GM23248 (cell line): ENCODE measurements around the gene ORAI2. TPM values are rescaled to one million over a fixed set of nuclear protein-coding genes. Genes with fewer than 3 reads are reported as not detected.
A peak's percentile ranks its signal among the peaks of the same experiment; 100 is the strongest.

Experiments used
- DNase-seq: peaks from one replicate; pipeline ENCODE4 v3.0.0-alpha.2; 2015
- H2AFZ ChIP-seq: fragments of 200-600 bp; sonication (generic); 2 replicates; pipeline ENCODE4 v1.6.1; 2016; ENCODE audit warnings: antibody characterized with exemption
- H3F3A ChIP-seq: fragments of 200-600 bp; sonication (generic); 2 replicates; pipeline ENCODE4 v1.6.1; 2016; ENCODE audit warnings: mild to moderate bottlenecking, antibody characterized with exemption, mixed run types; ENCODE audit not compliant: insufficient read depth
- H3K27ac ChIP-seq: fragments of 200-600 bp; sonication (generic); 2 replicates; pipeline ENCODE4 v1.5.1; 2016; ENCODE audit warnings: mild to moderate bottlenecking
- H3K27me3 ChIP-seq: fragments of 200-600 bp; sonication (generic); replicated peaks from 2 replicates; pipeline ENCODE4 v1.6.1; 2016; ENCODE audit warnings: mild to moderate bottlenecking; ENCODE audit not compliant: insufficient read depth
- H3K36me3 ChIP-seq: fragments of 200-600 bp; sonication (generic); 2 replicates; pipeline ENCODE4 v1.6.1; 2016; ENCODE audit warnings: low read depth, mild to moderate bottlenecking
- H3K4me1 ChIP-seq: fragments of 200-600 bp; sonication (generic); 2 replicates; pipeline ENCODE4 v1.6.1; 2016; ENCODE audit warnings: mild to moderate bottlenecking; ENCODE audit not compliant: insufficient read depth
- H3K4me2 ChIP-seq: fragments of 200-600 bp; sonication (generic); one replicate; pipeline ENCODE4 v1.6.1; 2016; ENCODE audit warnings: mild to moderate bottlenecking; ENCODE audit not compliant: unreplicated experiment
- H3K4me3 ChIP-seq: fragments of 200-600 bp; sonication (generic); 2 replicates; pipeline ENCODE4 v1.5.1; 2016; ENCODE audit warnings: mild to moderate bottlenecking
- H3K79me2 ChIP-seq: fragments of 200-600 bp; sonication (generic); 2 replicates; pipeline ENCODE4 v1.6.1; 2016; ENCODE audit warnings: mild to moderate bottlenecking; ENCODE audit not compliant: insufficient read depth
- H3K9ac ChIP-seq: fragments of 200-600 bp; sonication (generic); 2 replicates; pipeline ENCODE4 v1.6.1; 2016; ENCODE audit warnings: mild to moderate bottlenecking
- H3K9me2 ChIP-seq: fragments of 200-600 bp; sonication (generic); 2 replicates; pipeline ENCODE4 v1.6.1; 2016; ENCODE audit warnings: mixed run types, mild to moderate bottlenecking, moderate library complexity; ENCODE audit not compliant: insufficient read depth
- H3K9me3 ChIP-seq: fragments of 200-600 bp; sonication (generic); one replicate; pipeline ENCODE4 v1.6.1; 2017; ENCODE audit warnings: low read depth
- H4K20me1 ChIP-seq: fragments of 200-600 bp; sonication (generic); 2 replicates; pipeline ENCODE4 v1.6.0; 2016; ENCODE audit not compliant: insufficient read depth
- EZH2 ChIP-seq: fragments of 200-600 bp; sonication (generic); IDR thresholded peaks from 2 replicates; pipeline ENCODE4 v1.6.1; 2018; ENCODE audit warnings: antibody characterized with exemption, mild to moderate bottlenecking; ENCODE audit not compliant: insufficient read depth, poor library complexity, severe bottlenecking
- EZH2phosphoT487 ChIP-seq: fragments of 200-600 bp; sonication (generic); IDR thresholded peaks from 2 replicates; pipeline ENCODE4 v1.6.1; 2018; ENCODE audit warnings: antibody characterized with exemption, moderate library complexity, mild to moderate bottlenecking, low read depth; ENCODE audit not compliant: insufficient read depth
- WGBS, 2 experiments: methylation state at CpG; one replicate each; pipeline ENCODE4 v1.1.6; 2015 to 2017; ENCODE audit warnings: low lambda C conversion rate in 2 of 2, low coverage in 1 of 2; ENCODE audit errors: missing lambda C conversion rate in 2 of 2; 5-methylcytosine and 5-hydroxymethylcytosine counted together
- in situ Hi-C: fragments of 300-500 bp; cut with MboI; formaldehyde crosslinking; loops from 2 replicates; pipeline ENCODE4 v1.15.0; 2020
- polyA plus RNA-seq: library from polyadenylated mRNA; unstranded; fragments of >200 nt; fragmentation: Nextera tagmentation; extraction: Ambion mirVana; gene quantifications from 2 replicates; pipeline ENCODE4 v1.2.1, GENCODE V29; 2016
- total RNA-seq: library from RNA; depleted of rRNA; stranded (reverse); fragments of >200 nt; shearing (Covaris generic); gene quantifications from 2 replicates; pipeline ENCODE4 v1.2.3, GENCODE V29; 2014

ORAI2 gene
- total and polyA plus RNA-seq, 2 experiments from 2014 or later = 30.3 to 42.2 TPM

- TF ChIP-seq EZH2 = no peak
- TF ChIP-seq EZH2phosphoT487 = no peak
- H3K36me3 ChIP-seq = no peaks in the 10 kb centered on the region
- H3K79me2 ChIP-seq = peaks cover 10% of the 10 kb centered on the region
- H3K9me2 ChIP-seq = no peaks in the 10 kb centered on the region
- H3K27ac ChIP-seq = no peak overlapping the region
- H3F3A ChIP-seq = peaks cover 7% of the 10 kb centered on the region; the same call in 1 of the 2 replicates
- no peak overlapping the region for H3K4me3 ChIP-seq
- H3K4me2 ChIP-seq = no peak overlapping the region
- no peaks in the 10 kb centered on the region for H4K20me1 ChIP-seq
- 94 to 100% methylated on average over 1 of the region's 1 CpG for WGBS, 2 experiments
- no peak overlapping the region for H2AFZ ChIP-seq
- in situ Hi-C loops = loop anchor here (10.0 kb wide), 1 partner anchor 108 kb away; the partner anchor contains the start of gene SH2B2
- H3K9ac ChIP-seq = no peak overlapping the region
- no peaks in the 10 kb centered on the region for H3K9me3 ChIP-seq
- no peaks in the 10 kb centered on the region for H3K27me3 ChIP-seq
- DNase-seq = no peak
- H3K4me1 ChIP-seq = peaks cover 4% of the 10 kb centered on the region; the same call in 1 of the 2 replicates
These were observed 41.0 kb upstream of the ORAI2 start for GRCh38 chr7:102392330-102392729.

- TF ChIP-seq EZH2phosphoT487 (no peak), EZH2 (no peak)
- Histone ChIP-seq H3K27ac (no peak overlapping the region), H2AFZ (no peak overlapping the region), H4K20me1 (no peaks in the 10 kb centered on the region), H3K4me1 (peaks cover 5% of the 10 kb centered on the region; the same call in 1 of the 2 replicates), H3K4me3 (no peak overlapping the region), H3K9me2 (no peaks in the 10 kb centered on the region), H3F3A (peaks cover 7% of the 10 kb centered on the region; the same call in 1 of the 2 replicates), H3K9me3 (no peaks in the 10 kb centered on the region), H3K9ac (no peak overlapping the region), H3K36me3 (no peaks in the 10 kb centered on the region), H3K79me2 (peaks cover 21% of the 10 kb centered on the region), H3K27me3 (no peaks in the 10 kb centered on the region), H3K4me2 (no peak overlapping the region)
- in situ Hi-C loops = loop anchor here (10.0 kb wide), 1 partner anchor 109 kb away; the partner anchor contains the start of gene SH2B2
- DNase-seq = no peak
- WGBS, 2 experiments = 94 to 96% methylated on average over 8 to 9 of the region's 9 CpGs
These were observed 39.9 kb upstream of the ORAI2 start for GRCh38 chr7:102393467-102393866.

- peaks cover 7% of the 10 kb centered on the region; the same call in 1 of the 2 replicates for H3F3A ChIP-seq
- no peak for TF ChIP-seq EZH2
- no peak for TF ChIP-seq EZH2phosphoT487
- WGBS, 2 experiments = 7 to 14% methylated on average over 9 of the region's 9 CpGs
- H3K4me1 ChIP-seq = peaks cover 5% of the 10 kb centered on the region; the same call in 1 of the 2 replicates
- H2AFZ ChIP-seq = peak overlapping the region; percentile 91
- DNase-seq = peak; percentile 63
- H3K9ac ChIP-seq = peak overlapping the region; percentile 90
- H3K79me2 ChIP-seq = peaks cover 31% of the 10 kb centered on the region
- H3K4me3 ChIP-seq = peak overlapping the region; percentile 82
- H4K20me1 ChIP-seq = no peaks in the 10 kb centered on the region
- H3K27ac ChIP-seq = peak overlapping the region; percentile 87
- H3K9me3 ChIP-seq = no peaks in the 10 kb centered on the region
- H3K27me3 ChIP-seq = no peaks in the 10 kb centered on the region
- in situ Hi-C loops = loop anchor here (10.0 kb wide), 1 partner anchor 111 kb away; the partner anchor contains the start of gene SH2B2
- peak overlapping the region; percentile 92 for H3K4me2 ChIP-seq
- no peaks in the 10 kb centered on the region for H3K9me2 ChIP-seq
- H3K36me3 ChIP-seq = peaks cover 4% of the 10 kb centered on the region; the same call in 1 of the 2 replicates
These were observed 37.8 kb upstream of the ORAI2 start for GRCh38 chr7:102395592-102395872.

- 0 to 1% methylated on average over 56 to 57 of the region's 59 CpGs for WGBS, 2 experiments
- Histone ChIP-seq H3K9me3 (no peaks in the 10 kb centered on the region), H3K79me2 (peaks cover 31% of the 10 kb centered on the region), H3K27me3 (no peaks in the 10 kb centered on the region), H3K9ac (peak within 1 kb of the TSS; percentile 90), H3K36me3 (peaks cover 10% of the 10 kb centered on the region), H3K27ac (peak within 1 kb of the TSS; percentile 87), H4K20me1 (no peaks in the 10 kb centered on the region), H3K4me1 (peaks cover 5% of the 10 kb centered on the region; the same call in 1 of the 2 replicates), H3K4me3 (peak within 1 kb of the TSS; percentile 82), H3F3A (peaks cover 7% of the 10 kb centered on the region; the same call in 1 of the 2 replicates), H3K9me2 (no peaks in the 10 kb centered on the region), H3K4me2 (peak within 1 kb of the TSS; percentile 92), H2AFZ (peak within 1 kb of the TSS; percentile 91)
- in situ Hi-C loops = loop anchor here (10.0 kb wide), 1 partner anchor 111 kb away; the partner anchor contains the start of gene SH2B2
- peak; percentile 95 for DNase-seq
- TF ChIP-seq EZH2 (no peak), EZH2phosphoT487 (no peak)
These were observed 37.3 kb upstream of the ORAI2 start, which contains the start of gene PRKRIP1 for GRCh38 chr7:102395873-102396709. Gene PRKRIP1 (plus strand): TSS chr7:102396363. CDS start chr7:102396412, 49 bp downstream.
